Thoracic aorta (tissue), 2 donors: Measurements from ENCODE around the gene PRSS53. TPM values are rescaled to one million over a fixed set of nuclear protein-coding genes. Genes with fewer than 3 reads are reported as not detected.

Source experiments
- ATAC-seq: fragments of 150-250 bp; one replicate; pipeline ENCODE4 v1.8.0; 2017; ENCODE audit warnings: low read depth; ENCODE audit not compliant: insufficient number of reproducible peaks, low FRiP score
- DNase-seq: peaks from one replicate; pipeline ENCODE4 v3.0.0-alpha.2; 2020; ENCODE audit warnings: low spot score
- H3K27ac ChIP-seq, 2 donors: fragments of 200-600 bp; sonication (generic); 1 replicate in 1 of 2; 2 replicates in 1 of 2; pipeline ENCODE4 v1.5.1; 2016; ENCODE audit warnings: mild to moderate bottlenecking in 2 of 2, moderate library complexity in 2 of 2
- H3K27me3 ChIP-seq: fragments of 200-600 bp; sonication (generic); replicated peaks from 2 replicates; pipeline ENCODE4 v1.6.0; 2016; ENCODE audit warnings: mild to moderate bottlenecking; ENCODE audit not compliant: insufficient read depth
- H3K36me3 ChIP-seq: fragments of 200-600 bp; sonication (generic); one replicate; pipeline ENCODE4 v1.5.1; 2016
- H3K4me1 ChIP-seq, 2 donors: fragments of 200-600 bp; sonication (generic); 1 replicate in 1 of 2; 2 replicates in 1 of 2; pipeline versions ENCODE4 v1.5.1 to v1.6.0; 2016; ENCODE audit warnings: low read depth in 2 of 2, mild to moderate bottlenecking in 1 of 2; ENCODE audit not compliant: control insufficient read depth in 1 of 2
- H3K4me3 ChIP-seq: fragments of 200-600 bp; sonication (generic); 2 replicates; pipeline ENCODE4 v1.5.1; 2016; ENCODE audit warnings: mild to moderate bottlenecking
- H3K9me3 ChIP-seq: fragments of 200-600 bp; sonication (generic); 2 replicates; pipeline ENCODE4 v1.5.1; 2016
- CTCF ChIP-seq: fragments of 200-600 bp; sonication (generic); IDR thresholded peaks from one replicate; pipeline ENCODE4 v1.5.1; 2019; ENCODE audit warnings: antibody characterized with exemption
- total RNA-seq, 2 donors: library from RNA; depleted of rRNA; stranded (reverse); fragments of >200 nt; gene quantifications; one replicate each; pipeline versions ENCODE4 v1.1.0 to v1.2.3, GENCODE V29; 2016

Gene PRSS53
- total RNA-seq, 2 donors from 2014 or later: 10.6 to 13.7 TPM

DNA sequence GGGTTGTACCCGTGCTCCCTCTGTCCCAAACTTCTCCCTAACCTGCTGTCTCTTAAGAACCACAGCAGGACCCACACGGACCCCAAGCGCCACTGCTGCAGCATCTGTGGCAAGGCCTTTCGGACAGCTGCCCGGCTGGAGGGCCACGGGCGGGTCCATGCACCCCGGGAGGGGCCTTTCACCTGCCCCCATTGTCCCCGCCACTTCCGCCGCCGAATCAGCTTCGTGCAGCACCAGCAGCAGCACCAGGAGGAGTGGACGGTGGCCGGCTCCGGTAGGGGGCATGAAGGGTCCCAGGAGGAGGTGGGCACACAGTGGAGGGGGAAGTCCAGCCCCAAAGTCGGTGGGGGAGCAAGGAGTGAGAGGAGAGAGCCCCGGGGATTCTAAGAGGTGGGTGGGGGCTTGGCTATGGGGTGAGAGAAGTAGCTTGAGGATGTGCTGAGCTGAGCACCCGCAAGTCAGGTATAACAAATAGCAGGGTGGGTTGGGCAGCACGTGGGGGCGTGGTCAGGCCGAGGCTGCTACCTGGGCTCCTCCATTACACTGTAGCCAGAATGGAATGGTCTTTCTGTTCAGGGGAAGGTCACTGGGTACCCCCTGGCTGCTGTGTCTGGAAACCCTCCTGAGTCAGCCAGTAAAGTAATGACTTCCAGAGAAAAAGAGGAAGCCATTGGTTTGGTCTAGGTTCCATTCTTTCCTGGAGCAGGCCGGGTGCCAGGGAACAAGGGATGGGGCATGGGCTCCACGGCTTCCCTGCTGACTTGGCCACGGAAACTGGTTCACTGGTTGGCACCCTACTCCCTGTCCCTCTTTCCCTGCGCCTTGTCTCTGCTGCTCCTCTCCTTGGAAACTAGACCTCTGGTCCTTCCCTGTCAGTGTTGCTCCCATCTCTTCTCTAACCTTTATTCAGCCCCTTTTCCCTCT, 7.1 kb downstream of the PRSS53 start:
- ATAC-seq: no peak
- Histone ChIP-seq H3K4me3 (no peak overlapping the region), H3K9me3 (no peaks in the 10 kb centered on the region), H3K36me3 (peaks cover 57% of the 10 kb centered on the region), H3K27me3 (no peaks in the 10 kb centered on the region), H3K4me1 (peaks cover 0 to 7% of the 10 kb centered on the region in 2 donors), H3K27ac (no peak overlapping the region)
- DNase-seq: no peak
- TF ChIP-seq CTCF: no peak

- Histone ChIP-seq H3K4me3 (no peak overlapping the region), H3K9me3 (no peaks in the 10 kb centered on the region), H3K27me3 (no peaks in the 10 kb centered on the region), H3K4me1 (peaks cover 0 to 8% of the 10 kb centered on the region in 2 donors), H3K27ac (no peak overlapping the region), H3K36me3 (peaks cover 62% of the 10 kb centered on the region)
- TF ChIP-seq CTCF: no peak
- DNase-seq (no peak), ATAC-seq (no peak)
Observed at GRCh38 chr16:31080756-31081419, 7.9 kb downstream of the PRSS53 start.

DNA sequence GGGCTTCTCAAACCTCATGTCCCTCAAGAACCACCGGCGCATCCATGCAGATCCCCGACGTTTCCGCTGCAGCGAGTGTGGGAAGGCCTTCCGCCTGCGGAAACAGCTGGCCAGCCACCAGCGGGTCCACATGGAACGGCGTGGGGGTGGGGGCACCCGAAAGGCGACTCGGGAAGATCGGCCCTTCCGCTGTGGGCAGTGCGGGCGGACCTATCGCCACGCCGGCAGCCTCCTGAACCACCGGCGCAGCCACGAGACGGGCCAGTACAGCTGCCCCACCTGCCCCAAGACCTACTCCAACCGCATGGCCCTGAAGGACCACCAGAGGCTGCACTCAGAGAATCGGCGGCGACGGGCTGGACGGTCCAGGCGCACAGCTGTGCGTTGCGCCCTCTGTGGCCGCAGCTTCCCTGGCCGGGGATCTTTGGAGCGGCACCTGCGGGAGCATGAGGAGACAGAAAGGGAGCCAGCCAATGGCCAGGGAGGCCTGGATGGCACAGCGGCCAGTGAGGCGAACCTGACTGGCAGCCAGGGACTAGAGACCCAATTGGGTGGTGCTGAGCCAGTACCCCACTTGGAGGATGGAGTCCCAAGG, 8.6 kb downstream of the PRSS53 start:
- no peaks in the 10 kb centered on the region for H3K27me3 ChIP-seq
- no peak overlapping the region for H3K27ac ChIP-seq
- no peaks in the 10 kb centered on the region for H3K9me3 ChIP-seq
- no peak for ATAC-seq
- H3K4me3 ChIP-seq: no peak overlapping the region
- DNase-seq: no peak
- peaks cover 62% of the 10 kb centered on the region for H3K36me3 ChIP-seq
- H3K4me1 ChIP-seq: peaks cover 2 to 15% of the 10 kb centered on the region in 2 donors
- TF ChIP-seq CTCF: no peak

DNA sequence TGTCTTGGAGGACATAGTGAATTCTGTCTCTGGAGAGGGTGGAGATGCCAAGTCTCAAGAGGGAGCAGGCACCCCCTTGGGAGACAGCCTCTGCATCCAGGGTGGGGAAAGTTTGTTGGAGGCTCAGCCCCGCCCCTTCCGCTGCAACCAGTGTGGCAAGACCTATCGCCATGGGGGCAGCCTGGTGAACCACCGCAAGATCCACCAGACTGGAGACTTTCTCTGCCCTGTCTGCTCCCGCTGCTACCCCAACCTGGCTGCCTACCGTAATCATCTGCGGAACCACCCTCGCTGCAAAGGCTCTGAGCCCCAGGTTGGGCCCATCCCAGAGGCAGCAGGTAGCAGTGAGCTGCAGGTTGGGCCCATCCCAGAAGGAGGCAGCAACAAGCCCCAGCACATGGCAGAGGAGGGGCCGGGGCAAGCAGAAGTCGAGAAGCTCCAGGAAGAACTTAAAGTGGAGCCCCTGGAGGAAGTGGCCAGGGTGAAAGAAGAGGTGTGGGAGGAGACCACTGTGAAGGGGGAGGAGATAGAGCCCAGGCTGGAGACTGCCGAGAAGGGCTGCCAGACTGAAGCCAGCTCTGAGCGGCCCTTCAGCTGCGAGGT, 9.3 kb downstream of the PRSS53 start:
- Histone ChIP-seq H3K36me3 (peaks cover 62% of the 10 kb centered on the region), H3K9me3 (no peaks in the 10 kb centered on the region), H3K27ac (no peak overlapping the region), H3K4me3 (no peak overlapping the region), H3K27me3 (no peaks in the 10 kb centered on the region), H3K4me1 (peaks cover 2 to 20% of the 10 kb centered on the region in 2 donors)
- TF ChIP-seq CTCF: no peak
- no peak for ATAC-seq
- no peak for DNase-seq
